H9 (cell line): ENCODE results near the gene C19orf18. TPM values are rescaled to one million over a fixed set of nuclear protein-coding genes. Genes with fewer than 3 reads are reported as not detected.

ENCODE experiments used
- DNase-seq: peaks from one replicate; pipeline ENCODE4 v3.0.0-alpha.2; 2017
- H2AFZ ChIP-seq: one replicate; pipeline ENCODE4 v1.6.1; 2013; ENCODE audit warnings: mild to moderate bottlenecking, low read length, control low read depth, moderate library complexity
- H2AK5ac ChIP-seq: 2 replicates; pipeline ENCODE4 v1.6.1; 2013; ENCODE audit warnings: low read length, control low read depth, mixed read lengths; ENCODE audit not compliant: insufficient read length
- H2BK120ac ChIP-seq: one replicate; pipeline ENCODE4 v1.6.1; 2013; ENCODE audit warnings: low read depth, mild to moderate bottlenecking, low read length, control low read depth, inconsistent platforms; ENCODE audit not compliant: poor library complexity, severe bottlenecking
- H2BK12ac ChIP-seq: 2 replicates; pipeline ENCODE4 v1.6.1; 2013; ENCODE audit warnings: low read length, control low read depth, mixed read lengths, low read depth; ENCODE audit not compliant: insufficient read length
- H2BK15ac ChIP-seq: 2 replicates; pipeline ENCODE4 v1.6.1; 2013; ENCODE audit warnings: low read depth, low read length, control low read depth
- H2BK20ac ChIP-seq: one replicate; pipeline ENCODE4 v1.6.1; 2013; ENCODE audit warnings: low read depth, mild to moderate bottlenecking, low read length, control low read depth, inconsistent platforms; ENCODE audit not compliant: poor library complexity, severe bottlenecking
- H2BK5ac ChIP-seq: 2 replicates; pipeline ENCODE4 v1.6.1; 2013; ENCODE audit warnings: low read length, control low read depth, mixed read lengths; ENCODE audit not compliant: insufficient read length
- H3K14ac ChIP-seq: 2 replicates; pipeline ENCODE4 v1.6.1; 2013; ENCODE audit warnings: low read length, control low read depth; ENCODE audit not compliant: insufficient read depth
- H3K18ac ChIP-seq: 2 replicates; pipeline ENCODE4 v1.6.1; 2013; ENCODE audit warnings: low read depth, mild to moderate bottlenecking, mixed read lengths, low read length, control low read depth; ENCODE audit not compliant: insufficient read length
- H3K23ac ChIP-seq: 2 replicates; pipeline ENCODE4 v1.6.1; 2013; ENCODE audit warnings: low read length, control low read depth, mixed read lengths, low read depth; ENCODE audit not compliant: insufficient read length
- H3K23me2 ChIP-seq: 2 replicates; pipeline ENCODE4 v1.6.1; 2013; ENCODE audit warnings: low read depth, mild to moderate bottlenecking, mixed read lengths, low read length, control low read depth; ENCODE audit not compliant: insufficient read length, poor library complexity, severe bottlenecking
- H3K27ac ChIP-seq: 2 replicates; pipeline ENCODE4 v1.5.1; 2013; ENCODE audit warnings: low read length, control low read depth, mixed read lengths, low read depth; ENCODE audit not compliant: insufficient read length
- H3K27me3 ChIP-seq: 2 replicates; pipeline ENCODE4 v1.6.1; 2013; ENCODE audit warnings: low read length, control low read depth, inconsistent platforms; ENCODE audit not compliant: insufficient read depth
- H3K4ac ChIP-seq: 2 replicates; pipeline ENCODE4 v1.6.1; 2013; ENCODE audit warnings: low read depth, mild to moderate bottlenecking, control low read depth, inconsistent platforms, low read length, moderate library complexity
- H3K4me1 ChIP-seq: 2 replicates; pipeline ENCODE4 v1.6.1; 2013; ENCODE audit warnings: low read length, control low read depth, inconsistent platforms; ENCODE audit not compliant: insufficient read depth
- H3K4me2 ChIP-seq: 2 replicates; pipeline ENCODE4 v1.6.1; 2013; ENCODE audit warnings: low read length, control low read depth, mixed read lengths; ENCODE audit not compliant: insufficient read length, insufficient read depth
- H3K56ac ChIP-seq: 2 replicates; pipeline ENCODE4 v1.6.1; 2013; ENCODE audit warnings: low read depth, mild to moderate bottlenecking, mixed read lengths, low read length, control low read depth; ENCODE audit not compliant: insufficient read length
- H3K79me1 ChIP-seq: 2 replicates; pipeline ENCODE4 v1.6.1; 2013; ENCODE audit warnings: low read depth, mild to moderate bottlenecking, moderate library complexity, low read length, control low read depth, inconsistent platforms; ENCODE audit not compliant: insufficient read depth, poor library complexity, severe bottlenecking
- H3K79me2 ChIP-seq: 2 replicates; pipeline ENCODE4 v1.6.1; 2013; ENCODE audit warnings: low read length, control low read depth, inconsistent platforms; ENCODE audit not compliant: insufficient read depth
- H3K9ac ChIP-seq: 2 replicates; pipeline ENCODE4 v1.6.1; 2013; ENCODE audit warnings: low read length, control low read depth, mixed read lengths; ENCODE audit not compliant: insufficient read length; ENCODE audit errors: extremely low read depth
- H3K9me3 ChIP-seq: one replicate; pipeline ENCODE4 v1.6.1; 2013; ENCODE audit warnings: low read depth, low read length, inconsistent platforms; ENCODE audit not compliant: control insufficient read depth
- H3T11ph ChIP-seq: one replicate; pipeline ENCODE4 v1.6.1; 2013; ENCODE audit warnings: mild to moderate bottlenecking, low read length, control low read depth, inconsistent platforms
- H4K20me1 ChIP-seq: one replicate; pipeline ENCODE4 v1.6.1; 2013; ENCODE audit not compliant: control insufficient read depth, insufficient read length, insufficient read depth
- H4K5ac ChIP-seq: 2 replicates; pipeline ENCODE4 v1.6.1; 2013; ENCODE audit warnings: low read depth, mild to moderate bottlenecking, mixed read lengths, low read length, control low read depth; ENCODE audit not compliant: insufficient read length
- H4K8ac ChIP-seq: replicated peaks from 2 replicates; pipeline ENCODE4 v1.6.1; 2013; ENCODE audit warnings: low read length, control low read depth, mixed read lengths, low read depth; ENCODE audit not compliant: insufficient read length
- H4K91ac ChIP-seq: 2 replicates; pipeline ENCODE4 v1.6.1; 2013; ENCODE audit warnings: low read depth, mild to moderate bottlenecking, moderate library complexity, mixed read lengths, low read length, control low read depth; ENCODE audit not compliant: insufficient read length
- H3K27ac Mint-ChIP-seq, 3 experiments: 2 replicates in 2 of 3; 3 replicates in 1 of 3; pipeline ENCODE4 v1.8.0; 2020 to 2021; ENCODE audit warnings: mixed read lengths in 3 of 3, mild to moderate bottlenecking in 1 of 3, moderate library complexity in 1 of 3
- H3K27me3 Mint-ChIP-seq: 2 replicates; pipeline ENCODE4 v1.8.0; 2021; ENCODE audit warnings: low read depth, mild to moderate bottlenecking, moderate library complexity, mixed read lengths
- H3K36me3 Mint-ChIP-seq, 3 experiments: 2 replicates in 2 of 3; 3 replicates in 1 of 3; pipeline ENCODE4 v1.8.0; 2020 to 2021; ENCODE audit warnings: low read depth in 3 of 3, mixed read lengths in 3 of 3; ENCODE audit not compliant: insufficient read depth in 1 of 3
- H3K4me1 Mint-ChIP-seq, 2 experiments: 2 replicates each; pipeline ENCODE4 v1.8.0; 2020; ENCODE audit warnings: mixed read lengths in 2 of 2
- H3K4me3 Mint-ChIP-seq, 2 experiments: 2 replicates in 1 of 2; 3 replicates in 1 of 2; pipeline ENCODE4 v1.8.0; 2020 to 2021; ENCODE audit warnings: mild to moderate bottlenecking in 2 of 2, mixed read lengths in 2 of 2, moderate library complexity in 1 of 2
- H3K9me3 Mint-ChIP-seq, 2 experiments: 2 replicates in 1 of 2; 3 replicates in 1 of 2; pipeline ENCODE4 v1.8.0; 2020; ENCODE audit warnings: mild to moderate bottlenecking in 2 of 2, mixed read lengths in 2 of 2, moderate library complexity in 1 of 2
- CTCF ChIP-seq: fragments of 200-600 bp; sonication (generic); conservative IDR thresholded peaks from 3 replicates; pipeline ENCODE4 v1.8.0; 2021; ENCODE audit warnings: antibody characterized with exemption, mild to moderate bottlenecking
- WGBS: extraction: QIAGEN DNeasy Blood & Tissue Kit; methylation state at CpG from one replicate; pipeline ENCODE4 v1.1.7; 2013; ENCODE audit warnings: missing lambda C conversion rate, low lambda C conversion rate, mixed read lengths; ENCODE audit not compliant: insufficient read length; ENCODE audit errors: extremely low coverage; 5-methylcytosine and 5-hydroxymethylcytosine counted together
- total RNA-seq: library from RNA; stranded (reverse); gene quantifications from 2 replicates; pipeline ENCODE4 v1.2.1, GENCODE V29; 2021

Gene C19orf18
- total RNA-seq, 1 experiment from 2014 or later, result 0.26 TPM

GRCh38 chr19:57927587-57927986 lies 46.7 kb downstream of the C19orf18 start:
- Mint-ChIP-seq H3K4me1 (no peaks in the 10 kb centered on the region), H3K4me3 (no peak overlapping the region)

More at GRCh38 chr19:57927587-57927986, 46.7 kb downstream of the C19orf18 start:
- Histone ChIP-seq H3K27me3 (no peaks in the 10 kb centered on the region), H3K18ac (no peak overlapping the region), H3K56ac (no peak overlapping the region), H2BK20ac (no peak overlapping the region), H3K23ac (no peak overlapping the region), H4K91ac (no peak overlapping the region), H3K27ac (no peak overlapping the region), H2BK120ac (no peak overlapping the region), H3K4me2 (no peak overlapping the region), H2BK15ac (no peak overlapping the region), H2BK5ac (no peak overlapping the region), H2AK5ac (no peak overlapping the region), H3K4ac (no peak overlapping the region), H2AFZ (no peak overlapping the region), H3K9me3 (peaks cover 31% of the 10 kb centered on the region), H4K5ac (no peak overlapping the region), H3T11ph (no peak overlapping the region), H3K79me1 (no peaks in the 10 kb centered on the region), H4K8ac (no peak overlapping the region), H3K4me1 (no peaks in the 10 kb centered on the region), H4K20me1 (no peaks in the 10 kb centered on the region), H2BK12ac (no peak overlapping the region), H3K79me2 (peaks cover 3% of the 10 kb centered on the region), H3K9ac (no peak overlapping the region), H3K14ac (no peak overlapping the region), H3K23me2 (no peaks in the 10 kb centered on the region)
- peaks cover 57 to 80% of the 10 kb centered on the region in 2 experiments for H3K9me3 Mint-ChIP-seq
- H3K36me3 Mint-ChIP-seq, result peaks cover 90 to 97% (median 94%) of the 10 kb centered on the region in 3 experiments
- H3K27ac Mint-ChIP-seq, result no peak overlapping the region
- no peak for DNase-seq
- TF ChIP-seq CTCF, result no peak
- H3K27me3 Mint-ChIP-seq, result peaks cover 4% of the 10 kb centered on the region; the same call in 1 of the 2 replicates
- WGBS, result no CpG with 5 or more reads among the region's 4 CpGs
